Measurements from ENCODE around the gene HMBS.
"Not testable (repeated sequence)": the region's sequence is repeated elsewhere in the genome, so short reads cannot be mapped to it uniquely, and the experiment has no call there.

The HMBS gene

DNA sequence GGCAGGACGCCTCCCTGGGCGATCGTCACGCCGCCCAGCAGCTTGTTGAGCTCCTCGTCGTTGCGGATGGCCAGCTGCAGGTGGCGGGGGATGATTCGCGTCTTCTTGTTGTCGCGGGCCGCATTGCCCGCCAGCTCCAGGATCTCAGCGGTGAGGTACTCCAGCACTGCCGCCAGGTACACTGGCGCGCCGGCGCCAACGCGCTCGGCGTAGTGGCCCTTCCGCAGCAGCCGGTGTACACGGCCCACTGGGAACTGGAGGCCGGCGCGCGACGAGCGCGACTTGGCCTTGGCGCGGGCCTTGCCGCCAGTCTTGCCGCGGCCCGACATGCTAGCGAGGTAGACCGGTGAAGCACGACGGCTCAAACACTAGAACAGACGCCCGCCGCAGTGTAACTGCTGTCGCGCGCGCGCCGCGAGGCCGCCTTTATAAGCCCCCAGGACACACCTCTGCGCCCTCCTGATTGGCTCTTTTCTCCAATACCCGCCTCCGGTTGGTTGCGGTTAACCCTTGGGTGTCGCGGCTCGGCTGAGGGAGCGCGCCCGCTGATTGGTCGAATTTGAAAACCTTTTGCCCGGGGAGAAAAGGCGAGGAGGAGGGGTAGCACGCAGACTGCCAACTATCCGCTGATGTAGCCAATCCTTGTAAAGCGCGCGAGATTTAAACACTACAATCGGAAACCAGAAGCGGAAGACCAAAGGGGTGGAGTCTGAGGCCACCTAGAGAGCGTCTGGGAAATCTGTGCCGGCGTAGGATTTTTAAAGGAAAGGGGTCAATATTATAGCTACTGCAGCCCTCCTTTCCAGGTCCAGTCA, 10.6 kb downstream of the HMBS start:
- TF ChIP-seq CTCF (IDR thresholded peaks at IDR 0.05; ENCODE audit: borderline replicate concordance, insufficient read depth, low read depth, low read length), result no peak
- peak overlapping the region; percentile 78 for H3K4me3 ChIP-seq (ENCODE audit: low read depth, low read length)

DNA sequence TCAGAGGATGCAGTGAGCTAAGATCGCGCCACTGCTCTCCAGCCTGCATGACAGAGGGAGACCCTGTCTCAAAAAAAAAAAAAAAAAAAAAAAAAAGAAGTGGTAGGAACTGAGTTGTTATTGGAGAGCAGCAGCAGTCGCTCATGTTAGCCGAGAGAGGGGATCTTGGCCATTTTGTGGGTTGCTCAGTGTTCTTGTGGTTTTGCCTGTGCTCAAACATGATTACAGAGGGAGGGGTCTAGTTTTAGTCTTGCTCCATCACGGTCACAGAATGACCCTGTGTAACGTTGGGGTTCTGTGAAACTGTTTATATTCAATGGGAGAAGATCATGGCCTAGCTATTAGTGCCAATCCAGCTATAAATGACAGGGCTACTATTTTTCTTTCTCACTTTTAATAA, 15.0 kb downstream of the HMBS start:
- no peak for TF ChIP-seq CTCF (IDR thresholded peaks at IDR 0.05; ENCODE audit: borderline replicate concordance, insufficient read depth, low read depth, low read length)
- no peak overlapping the region for H3K4me3 ChIP-seq (ENCODE audit: low read depth, low read length)

- peak; percentile 23; the same call in 1 of the 2 replicates for TF ChIP-seq CTCF (IDR thresholded peaks at IDR 0.05; ENCODE audit: borderline replicate concordance, insufficient read depth, low read depth, low read length)
- peak overlapping the region; percentile 71 for H3K4me3 ChIP-seq (ENCODE audit: low read depth, low read length)
These were observed 15.7 kb downstream of the HMBS start for GRCh38 chr11:119100246-119100970.

- H3K4me3 ChIP-seq (ENCODE audit: low read depth, low read length), result peak overlapping the region; percentile 71
- 0 out of 2 replicates have a peak, but pooled peaks have one; percentile 12 for TF ChIP-seq CTCF (IDR thresholded peaks at IDR 0.05; ENCODE audit: borderline replicate concordance, insufficient read depth, low read depth, low read length)
These were observed 16.5 kb downstream of the HMBS start for GRCh38 chr11:119100994-119101758.

GRCh38 chr11:119101759-119102423, 17.2 kb downstream of the HMBS start, which contains the start of gene DPAGT1:
Gene DPAGT1, minus strand, starts transcription at chr11:119101853. Its CDS starts 198 bp downstream, at chr11:119101655.
- TF ChIP-seq CTCF (IDR thresholded peaks at IDR 0.05; ENCODE audit: borderline replicate concordance, insufficient read depth, low read depth, low read length), result no peak
- peak within 1 kb of the TSS; percentile 71 for H3K4me3 ChIP-seq (ENCODE audit: low read depth, low read length)

DNA sequence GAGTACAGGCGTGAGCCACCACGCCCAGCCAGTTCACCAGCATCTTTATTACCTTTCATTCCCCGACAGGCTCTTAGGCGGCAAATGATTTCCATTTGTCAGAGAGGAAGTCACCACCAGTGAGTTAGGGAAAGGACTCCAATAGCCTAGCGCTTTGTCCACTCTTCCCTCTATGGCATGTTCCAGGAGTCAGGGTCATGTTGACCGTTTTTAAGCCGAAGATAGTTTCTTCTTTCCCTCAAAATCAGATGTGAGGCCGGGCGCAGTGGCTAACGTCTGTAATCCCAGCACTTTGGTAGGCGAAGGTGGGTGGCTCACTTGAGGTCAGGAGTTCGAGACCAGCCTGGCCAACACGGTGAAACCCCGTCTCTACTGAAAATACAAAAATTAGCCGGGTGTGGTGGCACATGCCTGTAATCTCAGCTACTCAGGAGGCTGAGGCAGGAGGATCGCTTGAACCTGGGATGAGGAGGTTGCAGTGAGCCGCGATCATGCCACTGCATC, 18.5 kb downstream of the HMBS start:
- not testable (repeated sequence) for H3K4me3 ChIP-seq (ENCODE audit: low read depth, low read length)

Data from GM12875 (cell line).